GM12878 (cell line): Measurements from ENCODE around the gene NCF2. TPM values are rescaled to one million over a fixed set of nuclear protein-coding genes. Genes with fewer than 3 reads are reported as not detected.

Experiments
- ATAC-seq: fragments of 200-7000 bp; cut with Tn5 transposase; 3 replicates; pipeline ENCODE4 v1.9.1; 2020; ENCODE audit warnings: mild to moderate bottlenecking, moderate library complexity
- BruUV-seq: library from RNA; stranded (reverse); fragments of 400-500 nt; replicated peaks from 2 replicates; lab custom pipeline; 2021; lab: Mats Ljungman, UMichigan
- CTCF ChIA-PET: fragments of 300-600 bp; sonication (Branson Sonifier 250); formaldehyde crosslinking; extraction: SDS; loops from one replicate; lab custom pipeline; 2021; ENCODE audit warnings: inconsistent platforms; lab: Yijun Ruan, JAX
- POLR2A ChIA-PET: fragments of 350-600 bp; formaldehyde crosslinking; extraction: SDS; loops from one replicate; lab custom pipeline; 2021; ENCODE audit warnings: inconsistent platforms; lab: Charles Lee
- RAD21 ChIA-PET: fragments of 300-600 bp; sonication (Branson Sonifier 250); formaldehyde crosslinking; loops from one replicate; lab custom pipeline; 2023; ENCODE audit warnings: antibody characterized with exemption; ENCODE audit not compliant: unreplicated experiment; lab: Charles Lee
- SMC1A ChIA-PET: fragments of 300-600 bp; sonication (Branson Sonifier 250); formaldehyde crosslinking; loops from one replicate; lab custom pipeline; 2023; ENCODE audit not compliant: unreplicated experiment, uncharacterized antibody; lab: Charles Lee
- DNase-seq: peaks from one replicate; pipeline ENCODE4 v3.0.0-alpha.2; 2011; ENCODE audit warnings: low read depth, low spot score
- FAIRE-seq: peaks from 3 replicates; lab custom pipeline; 2011; peaks lifted over from hg19 to GRCh38; lab: Jason Lieb, UNC
- H2AFZ ChIP-seq: 2 replicates; pipeline ENCODE4 v1.6.0; 2011; ENCODE audit warnings: low read depth, low read length, control low read depth; ENCODE audit not compliant: control insufficient read depth
- H3K27ac ChIP-seq: 2 replicates; pipeline ENCODE4 v1.5.1; 2011; ENCODE audit warnings: control low read depth; ENCODE audit not compliant: control insufficient read depth, insufficient read depth
- H3K27me3 ChIP-seq, 2 experiments: replicated peaks in 1 of 2; 2 replicates each; pipeline versions ENCODE4 v1.6.0 to v1.6.1; 2011; ENCODE audit warnings: low read length in 1 of 2; ENCODE audit not compliant: control insufficient read depth in 2 of 2, insufficient read depth in 2 of 2
- H3K36me3 ChIP-seq, 2 experiments: 2 replicates each; pipeline ENCODE4 v1.5.1; 2011; ENCODE audit warnings: low read length in 1 of 2; ENCODE audit not compliant: control insufficient read depth in 2 of 2, insufficient read depth in 2 of 2
- H3K4me1 ChIP-seq: 2 replicates; pipeline ENCODE4 v1.6.1; 2011; ENCODE audit warnings: mild to moderate bottlenecking, low read length, moderate library complexity, mixed read lengths; ENCODE audit not compliant: control insufficient read depth, insufficient read depth
- H3K4me2 ChIP-seq: 2 replicates; pipeline ENCODE4 v1.6.0; 2011; ENCODE audit warnings: control low read depth; ENCODE audit not compliant: control insufficient read depth, insufficient read depth
- H3K4me3 ChIP-seq: fragments of 200-600 bp; sonication (generic); 2 replicates; pipeline ENCODE4 v1.5.1; 2016
- H3K79me2 ChIP-seq: 2 replicates; pipeline ENCODE4 v1.6.0; 2011; ENCODE audit warnings: low read length; ENCODE audit not compliant: control insufficient read depth, insufficient read depth
- H3K9ac ChIP-seq: 2 replicates; pipeline ENCODE4 v1.8.0; 2011; ENCODE audit warnings: low read length, control low read depth, mixed read lengths; ENCODE audit not compliant: control insufficient read depth, insufficient read depth
- H3K9me3 ChIP-seq: replicated peaks from 3 replicates; pipeline ENCODE4 v1.5.1; 2011; ENCODE audit warnings: mild to moderate bottlenecking, low read length; ENCODE audit not compliant: control insufficient read depth, insufficient read depth
- H4K20me1 ChIP-seq: 2 replicates; pipeline ENCODE4 v1.6.0; 2011; ENCODE audit not compliant: control insufficient read depth, insufficient read depth
- BMI1 ChIP-seq: fragments of 450-650 bp; IDR thresholded peaks from 2 replicates; pipeline ENCODE4 v1.6.1; 2016; ENCODE audit warnings: mild to moderate bottlenecking, moderate library complexity, borderline replicate concordance
- GABPA ChIP-seq: IDR thresholded peaks from 2 replicates; pipeline ENCODE4 v1.6.1; 2014; ENCODE audit warnings: antibody characterized with exemption, low read depth, mild to moderate bottlenecking, inconsistent platforms
- HCFC1 ChIP-seq: fragments of 150-350 bp; IDR thresholded peaks from 2 replicates; pipeline ENCODE4 v1.6.1; 2014; ENCODE audit warnings: low read length
- HDGF ChIP-seq: fragments of 450-650 bp; IDR thresholded peaks from 2 replicates; pipeline ENCODE4 v1.6.1; 2016; ENCODE audit warnings: antibody characterized with exemption
- IKZF1 ChIP-seq: fragments of 450-650 bp; conservative IDR thresholded peaks from 2 replicates; pipeline ENCODE4 v1.6.1; 2017; ENCODE audit warnings: antibody characterized with exemption, mild to moderate bottlenecking
- IRF4 ChIP-seq: IDR thresholded peaks from 2 replicates; pipeline ENCODE4 v1.6.1; 2011; ENCODE audit warnings: low read depth, low read length
- LARP7 ChIP-seq: fragments of 450-650 bp; IDR thresholded peaks from 2 replicates; pipeline ENCODE4 v1.6.1; 2017; ENCODE audit warnings: mild to moderate bottlenecking
- NFIC ChIP-seq: IDR thresholded peaks from 2 replicates; pipeline ENCODE4 v1.6.1; 2012; ENCODE audit warnings: low read depth, mild to moderate bottlenecking, inconsistent platforms, low read length, moderate library complexity
- NFXL1 ChIP-seq: fragments of 450-650 bp; IDR thresholded peaks from 2 replicates; pipeline ENCODE4 v1.6.1; 2017; ENCODE audit warnings: antibody characterized with exemption, mild to moderate bottlenecking, borderline replicate concordance
- NFYA ChIP-seq: IDR thresholded peaks from 2 replicates; pipeline ENCODE4 v1.6.1; 2011; ENCODE audit warnings: low read depth, mild to moderate bottlenecking, low read length, improper control_type of control experiment, borderline replicate concordance
- NR2C1 ChIP-seq: fragments of 450-650 bp; IDR thresholded peaks from 2 replicates; pipeline ENCODE4 v1.6.1; 2017; ENCODE audit warnings: antibody characterized with exemption, mild to moderate bottlenecking, moderate library complexity
- NR2C2 ChIP-seq: IDR thresholded peaks from 2 replicates; pipeline ENCODE4 v1.6.1; 2011; ENCODE audit warnings: borderline replicate concordance, low read depth; ENCODE audit not compliant: control insufficient read depth, insufficient read length
- PAX5 ChIP-seq: IDR thresholded peaks from 2 replicates; pipeline ENCODE4 v1.6.1; 2011; ENCODE audit warnings: low read depth, low read length, borderline replicate concordance
- POLR2A ChIP-seq: IDR thresholded peaks from 2 replicates; pipeline ENCODE4 v1.6.1; 2011; ENCODE audit warnings: low read depth, mild to moderate bottlenecking, low read length
- RCOR1 ChIP-seq: conservative IDR thresholded peaks from 2 replicates; pipeline ENCODE4 v1.6.1; 2012; ENCODE audit warnings: low read depth, low read length, improper control_type of control experiment
- RELA ChIP-seq: fragments of 450-650 bp; IDR thresholded peaks from 2 replicates; pipeline ENCODE4 v1.8.0; 2014; ENCODE audit warnings: borderline replicate concordance; ENCODE audit not compliant: partially characterized antibody
- RUNX3 ChIP-seq: IDR thresholded peaks from 2 replicates; pipeline ENCODE4 v1.6.1; 2012; ENCODE audit warnings: low read length, inconsistent platforms
- SMAD1 ChIP-seq: fragments of 450-650 bp; IDR thresholded peaks from 2 replicates; pipeline ENCODE4 v1.6.1; 2018; ENCODE audit warnings: mild to moderate bottlenecking, low read depth; ENCODE audit not compliant: partially characterized antibody
- TBL1XR1 ChIP-seq: IDR thresholded peaks from 2 replicates; pipeline ENCODE4 v1.6.1; 2012; ENCODE audit warnings: low read depth, low read length, improper control_type of control experiment
- USF2 ChIP-seq: IDR thresholded peaks from 2 replicates; pipeline ENCODE4 v1.6.1; 2011; ENCODE audit warnings: low read depth, low read length, improper control_type of control experiment, borderline replicate concordance
- YY1 ChIP-seq: IDR thresholded peaks from 2 replicates; pipeline ENCODE4 v1.6.1; 2011; ENCODE audit warnings: low read depth, mild to moderate bottlenecking, low read length
- ZNF24 ChIP-seq: fragments of 450-650 bp; IDR thresholded peaks from 2 replicates; pipeline ENCODE4 v1.6.1; 2017; ENCODE audit warnings: antibody characterized with exemption, mild to moderate bottlenecking
- WGBS: methylation state at CpG from one replicate; pipeline ENCODE4 v1.1.6; 2016; ENCODE audit warnings: low lambda C conversion rate; ENCODE audit not compliant: insufficient replicate concordance, insufficient coverage; ENCODE audit errors: missing lambda C conversion rate; 5-methylcytosine and 5-hydroxymethylcytosine counted together
- in situ Hi-C: fragments of 300-500 bp; cut with MboI; formaldehyde crosslinking; loops from 9 replicates; pipeline ENCODE4 v1.14.3; 2018; ENCODE audit warnings: mixed read lengths
- intact Hi-C: fragments of 100-400 bp; cut with micrococcal nuclease; formaldehyde crosslinking; loops from one replicate; pipeline ENCODE4 v1.14.2; 2022; ENCODE audit not compliant: unreplicated experiment
- polyA plus RNA-seq, 11 experiments: library from polyadenylated mRNA; depleted of rRNA in 4 of 11; unstranded in 6 of 11; stranded (reverse) in 5 of 11; fragments of >200 nt; fragmentation: Nextera tagmentation in 4 of 11; fragmentation: Illumina TruSeq in 1 of 11; extraction: Ambion mirVana in 4 of 11; extraction: Trizol in 1 of 11; gene quantifications; 1 replicate in 1 of 11; 2 replicates in 10 of 11; pipeline versions ENCODE4 v1.2.1 to v1.2.3, GENCODE V29; 2011 to 2016; ENCODE audit warnings: inconsistent platforms in 2 of 11, missing spikeins in 2 of 11, low read depth in 1 of 11
- total RNA-seq, 4 experiments: library from RNA; depleted of rRNA in 3 of 4; stranded (reverse); fragments of >200 nt in 3 of 4; fragmentation: Illumina TruSeq in 1 of 4; extraction: Trizol in 1 of 4; gene quantifications; 2 replicates each; pipeline versions ENCODE4 v1.2.1 to v1.2.3, GENCODE V29; 2013 to 2021

NCF2 gene
- total and polyA plus RNA-seq, 10 of the 15 experiments (the other 5 are each of a cell fraction or from before 2014, with no cell fraction given): 31.4 to 256 (median 77.1) TPM

DNA sequence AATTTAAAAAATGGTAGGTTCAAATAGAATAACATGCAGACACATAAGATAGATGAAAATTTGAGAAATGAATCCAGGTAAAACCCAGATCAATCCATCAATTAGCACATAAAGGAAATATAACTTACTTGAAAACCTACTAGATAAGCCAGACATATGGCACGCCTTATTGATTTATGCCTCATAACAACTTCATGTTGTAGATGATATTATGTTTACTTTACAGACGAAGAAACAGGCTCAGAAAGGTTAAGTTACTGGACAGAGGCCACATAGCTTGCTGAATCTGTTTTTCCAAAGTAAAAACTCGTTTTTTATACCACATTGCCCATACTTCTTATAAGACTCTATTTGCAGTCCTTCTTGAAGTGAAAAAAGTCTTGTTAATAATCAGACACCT, 22.1 kb upstream of the NCF2 start:
- intact Hi-C loops (no loop called here), in situ Hi-C loops (no loop called here)
- H3K9me3 ChIP-seq: no peaks in the 10 kb centered on the region
- H3K27me3 ChIP-seq: no peaks in the 10 kb centered on the region
- no peaks in the 10 kb centered on the region for H4K20me1 ChIP-seq
- H3K4me3 ChIP-seq: no peak overlapping the region
- FAIRE-seq (no peak), ATAC-seq (no peak), DNase-seq (no peak)
- no TSS peak for BruUV-seq
- H3K4me1 ChIP-seq: peaks cover 22% of the 10 kb centered on the region
- H3K79me2 ChIP-seq: no peaks in the 10 kb centered on the region
- no peak overlapping the region for H3K9ac ChIP-seq
- no peak for TF ChIP-seq YY1
- no peak for TF ChIP-seq TBL1XR1
- TF ChIP-seq ZNF24: no peak
- no peak for TF ChIP-seq NFIC
- no peak for TF ChIP-seq NFXL1
- ChIA-PET SMC1A (no interaction called here), RAD21 (no interaction called here), CTCF (interaction anchor here (1.0 kb wide), 2 partner anchors 10 to 143 kb away, joined by 4 read pairs; no protein-coding TSS in a partner anchor), POLR2A (no interaction called here)
- no peak overlapping the region for H3K27ac ChIP-seq
- no peaks in the 10 kb centered on the region for H3K36me3 ChIP-seq
- no peak overlapping the region for H3K4me2 ChIP-seq
- H2AFZ ChIP-seq: no peak overlapping the region
- 35% methylated on average over 3 of the region's 3 CpGs for WGBS

GRCh38 chr1:183611021-183611420, 20.8 kb upstream of the NCF2 start:
- Histone ChIP-seq H3K4me3 (no peak overlapping the region), H3K79me2 (no peaks in the 10 kb centered on the region), H3K27me3 (no peaks in the 10 kb centered on the region), H3K9ac (no peak overlapping the region), H3K36me3 (no peaks in the 10 kb centered on the region), H3K4me1 (peaks cover 33% of the 10 kb centered on the region), H4K20me1 (no peaks in the 10 kb centered on the region), H3K27ac (no peak overlapping the region), H2AFZ (no peak overlapping the region), H3K9me3 (no peaks in the 10 kb centered on the region), H3K4me2 (no peak overlapping the region)
- CTCF ChIA-PET: interaction anchor here (1.1 to 9.8 kb wide), 6 partner anchors 9 to 74 kb away, joined by 3 to 152 read pairs (median 18); partner anchors contain the start of gene NCF2
- BruUV-seq: no TSS peak
- in situ Hi-C loops (no loop called here), intact Hi-C loops (no loop called here)
- FAIRE-seq (no peak), DNase-seq (no peak), ATAC-seq (no peak)
- RAD21 ChIA-PET: interaction anchor here (1.0 to 6.1 kb wide), 4 partner anchors 15 to 140 kb away, joined by 3 to 69 read pairs (median 17); partner anchors contain the start of gene NCF2
- POLR2A ChIA-PET: no interaction called here
- 0% methylated on average over 2 of the region's 2 CpGs for WGBS
- SMC1A ChIA-PET: interaction anchor here (0.9 to 12.6 kb wide), 11 partner anchors 10 to 344 kb away, joined by 3 to 363 read pairs (median 8); partner anchors contain the start of genes APOBEC4 and NCF2
- TF ChIP-seq RUNX3 (no peak), NR2C2 (no peak), HDGF (no peak), IRF4 (no peak), GABPA (no peak), RELA (no peak), LARP7 (no peak), RCOR1 (no peak), IKZF1 (no peak), USF2 (no peak), NFXL1 (no peak), BMI1 (no peak), PAX5 (no peak), SMAD1 (no peak), POLR2A (no peak), HCFC1 (no peak), NFYA (no peak), NR2C1 (no peak)
